HG03175 (cell line): ENCODE data around the gene UGGT1.

ENCODE experiments used
- ATAC-seq: cut with Tn5 transposase; IDR thresholded peaks from one replicate; pipeline ENCODE4 v1.9.1; 2021; ENCODE audit warnings: mild to moderate bottlenecking, moderate library complexity; ENCODE audit not compliant: unreplicated experiment

Gene UGGT1

DNA sequence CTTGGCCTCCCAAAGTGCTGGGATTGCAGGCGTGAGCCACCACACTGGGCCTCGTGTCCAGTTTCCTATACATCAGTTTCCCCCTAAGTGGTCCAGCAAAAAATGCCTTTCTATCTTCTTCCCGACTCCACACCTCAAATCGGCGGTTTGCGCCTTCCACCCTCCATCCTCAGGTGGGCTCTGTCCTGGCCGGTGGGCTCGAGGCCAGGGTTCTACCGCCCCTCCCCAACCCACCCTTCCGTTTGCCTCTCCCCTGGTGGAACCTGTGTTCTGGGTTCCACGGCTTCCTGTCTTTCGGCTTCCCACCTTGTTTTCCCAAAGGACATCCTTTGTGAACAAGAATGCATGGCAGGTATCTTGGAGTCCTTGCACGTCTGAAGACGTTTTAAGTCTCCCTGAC lies 123.3 kb downstream of the UGGT1 start:
- no peak for ATAC-seq

DNA sequence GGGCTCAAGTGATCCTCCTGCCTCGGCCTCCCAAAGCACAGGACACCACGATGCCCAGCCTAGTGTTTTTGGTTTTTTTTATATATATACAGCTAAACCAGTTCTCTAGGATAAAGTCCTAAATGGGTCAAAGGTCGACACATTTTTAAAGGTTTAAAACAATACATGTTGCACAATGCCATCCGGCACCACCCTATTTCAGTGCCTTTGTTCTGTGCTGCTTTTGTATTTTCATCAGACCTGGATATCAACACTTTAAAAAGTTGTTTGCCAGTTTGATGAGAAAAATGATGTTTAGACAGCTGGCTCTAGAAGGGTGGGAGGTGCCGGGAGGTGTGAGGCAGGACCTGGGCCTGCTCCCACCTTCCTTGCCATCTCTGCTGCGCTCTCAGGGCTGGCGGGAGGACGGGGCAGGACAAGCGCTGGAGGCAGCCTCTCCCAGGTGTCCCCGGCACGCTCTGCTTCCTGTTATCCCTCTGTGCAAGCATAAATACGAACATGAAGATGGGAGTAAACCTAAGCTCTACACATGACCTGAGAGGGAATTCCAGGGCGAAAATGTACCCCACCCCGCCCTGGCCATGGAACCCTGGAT lies 124.0 kb downstream of the UGGT1 start:
- ATAC-seq = no peak

DNA sequence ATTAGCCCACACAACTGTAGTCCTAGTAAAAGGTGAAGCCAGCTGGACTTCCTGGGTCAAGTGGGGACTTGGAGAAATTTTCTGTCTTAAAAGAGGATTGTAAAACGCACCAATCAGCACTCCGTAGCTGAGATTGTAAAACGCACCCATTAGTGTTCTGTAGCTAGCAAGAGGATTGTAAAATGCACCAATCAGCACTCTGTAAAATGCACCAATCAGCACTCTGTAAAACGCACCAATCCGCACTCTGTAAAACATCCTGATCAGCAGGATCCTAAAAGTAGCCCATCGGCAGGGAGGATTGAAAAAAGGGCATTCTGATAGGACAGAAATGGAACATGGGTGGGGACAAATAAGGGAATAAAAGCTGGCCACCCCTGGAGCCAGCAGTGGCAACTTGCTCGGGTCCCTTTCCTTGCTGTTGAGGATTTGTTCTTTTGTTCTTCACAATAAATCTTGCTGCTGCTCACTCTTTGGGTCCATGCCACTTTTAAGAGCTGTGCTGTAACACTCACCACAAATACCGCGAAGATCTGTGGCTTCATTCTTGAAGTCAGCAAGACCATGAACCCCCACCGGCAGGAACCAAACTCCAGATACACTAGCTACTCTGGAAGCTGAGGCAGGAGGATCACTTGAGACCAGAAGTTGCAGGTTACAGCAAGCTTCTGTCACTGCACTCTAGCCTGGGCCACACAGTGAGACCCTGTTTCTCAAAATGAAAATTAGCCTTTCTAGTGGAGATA lies 125.1 kb downstream of the UGGT1 start:
- no peak for ATAC-seq

DNA sequence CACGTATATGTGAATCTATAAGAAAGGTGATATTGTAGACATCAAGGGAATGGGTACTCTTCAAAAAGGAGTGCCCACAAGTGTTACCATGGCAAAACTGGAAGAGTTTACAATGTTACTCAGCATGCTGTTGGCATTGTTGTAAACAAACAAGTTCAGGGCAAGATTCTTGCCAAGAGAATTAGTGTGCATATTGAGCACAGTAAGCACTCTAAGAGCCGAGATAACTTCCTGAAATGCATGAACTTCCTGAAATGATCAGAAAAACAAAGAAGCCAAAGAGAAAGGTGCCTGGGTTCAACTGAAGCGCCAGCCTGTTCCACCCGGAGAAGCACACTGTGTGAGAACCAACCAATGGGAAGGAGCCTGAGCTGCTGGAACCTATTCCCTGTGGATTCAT lies 126.7 kb downstream of the UGGT1 start:
- ATAC-seq = no peak

DNA sequence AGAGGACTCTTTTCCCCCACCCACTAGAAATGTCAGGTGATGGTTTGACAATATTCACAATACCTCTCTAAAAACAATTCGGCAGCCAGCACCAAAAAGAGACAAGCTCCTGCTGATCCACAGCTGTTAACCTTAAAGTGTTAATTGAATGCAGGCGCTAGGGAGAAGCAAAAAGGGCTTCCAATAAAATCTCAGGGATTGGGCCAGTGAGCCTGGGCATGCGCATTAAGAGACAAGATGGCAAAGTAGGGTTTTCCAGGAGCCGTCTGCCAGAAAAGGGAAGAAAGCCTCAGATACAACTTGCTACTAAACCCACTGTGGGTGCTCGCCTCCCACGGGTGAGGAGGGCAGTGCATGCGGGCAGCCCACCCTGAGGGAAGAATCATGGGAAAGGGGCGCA lies 128.9 kb downstream of the UGGT1 start:
- no peak for ATAC-seq

DNA sequence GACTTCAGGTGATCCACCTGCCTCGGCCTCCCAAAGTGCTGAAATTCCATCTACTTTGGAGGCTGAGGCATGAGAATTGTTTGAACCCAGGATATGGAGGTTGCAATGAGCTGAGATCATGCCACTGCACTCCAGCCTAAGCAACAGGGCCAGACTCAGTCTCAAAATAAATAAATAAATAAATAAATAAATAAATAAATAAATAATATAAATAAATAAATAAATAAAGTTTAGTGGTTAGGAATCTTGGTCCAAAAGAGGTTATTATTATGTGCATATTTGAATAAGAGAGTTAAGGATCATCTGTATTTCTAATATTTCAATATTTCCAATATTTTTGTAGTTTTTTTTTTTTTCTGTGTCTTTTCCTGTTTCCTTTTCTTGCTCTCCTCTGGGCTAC lies 136.9 kb downstream of the UGGT1 start:
- no peak for ATAC-seq

DNA sequence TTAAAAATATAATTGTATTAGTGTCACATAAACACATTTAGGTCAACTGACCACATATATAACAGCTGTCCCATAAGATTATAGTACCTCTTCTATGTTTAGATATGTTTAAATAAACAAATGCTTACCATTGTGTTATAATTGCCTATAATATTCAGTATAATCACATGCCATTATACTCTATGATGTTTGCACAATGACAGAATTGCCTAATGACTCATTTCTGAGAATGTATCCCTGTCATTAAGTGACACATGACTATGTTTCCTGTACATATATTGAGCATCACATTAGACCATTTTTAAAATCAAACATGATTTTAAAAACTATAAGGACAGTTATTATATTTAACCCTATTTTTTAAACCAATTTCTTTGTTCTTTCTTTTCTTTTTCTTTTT lies 137.9 kb downstream of the UGGT1 start:
- ATAC-seq = no peak

DNA sequence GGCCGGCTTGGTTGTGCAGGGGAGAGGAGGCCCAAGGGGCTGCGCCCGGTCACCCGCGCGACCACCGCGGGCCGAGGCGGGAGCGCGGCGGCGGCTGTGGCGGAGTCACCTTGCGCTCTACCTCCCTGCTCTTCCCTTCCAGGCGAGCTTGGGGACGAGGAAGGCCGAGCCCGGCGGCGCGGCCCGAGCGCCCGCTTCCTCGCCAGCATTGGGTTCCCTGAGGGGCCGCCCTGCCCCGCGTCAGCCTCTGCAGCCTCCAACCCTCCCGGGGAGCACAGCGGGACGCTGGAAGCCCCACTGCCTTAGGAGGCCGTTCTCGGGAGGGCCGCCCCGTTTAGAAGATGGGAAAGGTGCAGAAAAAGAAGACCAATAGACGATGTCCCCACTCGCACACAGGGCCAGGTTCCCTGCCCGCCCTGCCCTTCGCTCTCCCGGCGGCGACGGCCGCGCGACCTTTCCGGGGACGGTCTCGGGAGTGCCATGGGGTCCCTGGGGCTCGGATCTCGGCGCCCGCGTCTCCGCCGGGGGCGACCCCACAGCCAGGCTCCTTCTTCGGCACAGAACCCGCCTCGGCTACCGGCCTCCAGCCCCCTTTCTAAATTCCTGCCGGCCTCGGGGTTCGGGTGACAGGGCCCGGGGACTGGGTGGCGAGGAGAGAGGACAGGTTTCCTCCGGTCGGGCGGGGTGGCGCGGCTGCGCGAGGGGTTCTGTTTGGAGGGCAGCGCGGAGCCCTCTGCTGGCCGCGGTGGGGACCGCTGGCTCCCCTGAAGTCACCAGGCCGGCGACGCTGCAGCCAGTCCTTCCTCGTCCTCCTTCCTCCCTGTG lies 142.2 kb downstream of the UGGT1 start:
- peak; percentile 99 for ATAC-seq

DNA sequence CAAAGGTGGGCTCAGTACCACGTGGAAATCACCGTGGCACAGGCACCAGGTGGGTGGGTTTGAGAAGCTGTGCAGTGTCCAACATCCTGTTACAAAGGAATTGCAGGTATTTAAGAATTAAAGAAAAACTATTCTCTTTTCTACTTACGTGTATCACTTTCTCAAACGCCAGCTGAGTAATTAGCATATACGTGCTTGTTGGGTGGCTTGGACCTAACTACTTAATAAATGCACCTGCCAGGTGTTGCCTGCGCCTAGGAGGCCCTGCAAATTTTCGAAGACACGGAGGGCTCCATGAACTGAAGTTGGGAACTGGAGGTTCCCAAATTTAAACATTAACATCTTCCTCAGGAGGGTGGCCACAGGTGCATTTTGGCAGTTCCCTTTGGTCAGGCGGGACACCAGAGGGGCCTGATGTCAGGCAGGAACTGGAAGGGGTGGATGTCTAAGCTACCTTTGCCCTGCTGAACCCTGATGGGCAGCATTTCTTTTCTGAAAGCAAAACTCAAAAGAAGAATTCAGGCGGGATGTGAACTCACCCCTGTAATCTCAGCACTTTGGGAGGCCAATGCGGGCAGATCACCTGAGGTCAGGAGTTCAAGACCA lies 142.9 kb downstream of the UGGT1 start:
- ATAC-seq = peak; percentile 10

DNA sequence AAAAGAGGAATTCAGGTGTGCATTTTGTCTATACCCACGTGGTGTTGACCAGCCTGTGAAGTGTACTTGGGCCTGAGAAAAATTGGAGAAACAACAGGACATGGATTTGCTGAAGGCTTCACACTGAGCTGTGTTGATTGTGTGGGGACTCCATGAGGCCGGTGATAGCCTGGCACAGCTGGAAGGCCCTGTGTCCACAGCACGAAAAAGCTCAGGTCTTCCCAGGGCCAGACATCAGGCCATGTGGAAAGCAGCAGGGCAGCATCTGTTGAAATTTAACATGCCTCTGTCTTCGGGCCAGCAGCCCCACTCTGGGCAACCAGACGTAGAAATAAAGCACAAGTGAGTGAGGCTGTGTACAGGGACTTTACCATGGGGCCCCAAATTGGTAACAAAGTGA lies 143.6 kb downstream of the UGGT1 start:
- ATAC-seq = no peak

DNA sequence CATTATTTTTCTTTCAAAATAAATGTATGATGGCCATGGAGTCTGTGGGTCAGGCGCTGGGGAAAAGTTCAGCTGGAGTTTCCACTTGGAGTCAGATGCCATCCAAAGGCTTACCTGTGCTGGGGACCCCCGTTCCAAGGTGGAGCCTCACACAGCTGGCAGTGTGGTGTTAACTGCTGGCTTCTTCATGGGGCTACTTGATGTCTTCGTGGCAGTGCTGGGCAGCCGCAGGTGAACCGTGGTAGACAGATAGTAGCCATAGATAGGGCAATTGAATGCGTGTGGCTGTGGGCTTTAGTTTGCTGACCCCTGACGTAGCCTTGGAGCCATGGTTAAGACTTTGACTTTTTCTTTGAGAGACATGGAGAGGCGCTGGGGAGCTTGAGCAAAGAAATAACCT lies 144.6 kb downstream of the UGGT1 start:
- no peak for ATAC-seq

DNA sequence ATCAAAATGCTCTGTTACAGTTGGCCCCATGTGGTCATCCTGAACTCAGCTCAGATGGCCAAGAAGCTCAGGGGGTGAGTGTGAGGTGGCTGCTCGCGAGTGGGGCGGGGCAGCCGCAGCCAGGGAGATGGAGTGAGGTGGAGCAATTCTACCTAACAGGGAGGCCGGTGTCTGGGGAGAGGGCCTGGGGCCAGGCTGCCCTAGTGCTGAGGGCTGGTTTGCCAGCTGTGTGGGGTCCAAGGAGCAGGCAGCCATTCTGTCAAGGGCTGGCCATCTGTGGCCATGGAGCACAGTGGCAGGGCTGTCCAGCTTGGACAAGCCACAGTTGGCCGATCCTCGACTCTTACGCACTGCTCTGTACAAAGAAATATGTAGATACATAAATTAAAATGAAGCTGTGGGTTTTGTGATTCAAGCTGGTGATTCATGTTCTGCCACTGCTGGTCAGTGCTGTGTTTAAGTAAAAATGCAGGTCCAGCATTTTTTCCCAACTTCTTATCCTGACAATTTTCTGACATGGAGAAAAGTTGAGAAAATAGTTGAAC lies 145.6 kb downstream of the UGGT1 start:
- ATAC-seq = no peak

DNA sequence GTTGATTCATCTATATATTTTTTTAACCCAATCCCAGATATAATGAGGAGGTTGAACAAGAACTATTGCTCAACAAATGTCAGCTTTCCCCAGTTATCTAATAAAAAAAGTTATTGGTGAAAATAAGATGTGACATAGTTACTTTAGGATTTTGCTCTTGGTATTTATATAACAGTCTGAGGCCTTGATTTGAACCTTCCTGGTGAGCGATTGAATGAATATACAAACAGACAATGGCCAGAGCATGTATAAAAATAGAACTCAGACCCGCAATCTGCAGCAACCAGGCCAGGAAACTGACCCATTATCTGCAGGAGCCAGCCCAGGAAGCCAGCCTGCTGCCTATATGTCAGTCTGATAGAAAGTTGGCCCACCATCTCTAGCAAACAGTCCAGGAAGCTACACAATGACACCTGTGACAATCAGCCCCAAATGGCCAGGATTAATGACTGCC lies 146.1 kb downstream of the UGGT1 start:
- ATAC-seq = no peak

DNA sequence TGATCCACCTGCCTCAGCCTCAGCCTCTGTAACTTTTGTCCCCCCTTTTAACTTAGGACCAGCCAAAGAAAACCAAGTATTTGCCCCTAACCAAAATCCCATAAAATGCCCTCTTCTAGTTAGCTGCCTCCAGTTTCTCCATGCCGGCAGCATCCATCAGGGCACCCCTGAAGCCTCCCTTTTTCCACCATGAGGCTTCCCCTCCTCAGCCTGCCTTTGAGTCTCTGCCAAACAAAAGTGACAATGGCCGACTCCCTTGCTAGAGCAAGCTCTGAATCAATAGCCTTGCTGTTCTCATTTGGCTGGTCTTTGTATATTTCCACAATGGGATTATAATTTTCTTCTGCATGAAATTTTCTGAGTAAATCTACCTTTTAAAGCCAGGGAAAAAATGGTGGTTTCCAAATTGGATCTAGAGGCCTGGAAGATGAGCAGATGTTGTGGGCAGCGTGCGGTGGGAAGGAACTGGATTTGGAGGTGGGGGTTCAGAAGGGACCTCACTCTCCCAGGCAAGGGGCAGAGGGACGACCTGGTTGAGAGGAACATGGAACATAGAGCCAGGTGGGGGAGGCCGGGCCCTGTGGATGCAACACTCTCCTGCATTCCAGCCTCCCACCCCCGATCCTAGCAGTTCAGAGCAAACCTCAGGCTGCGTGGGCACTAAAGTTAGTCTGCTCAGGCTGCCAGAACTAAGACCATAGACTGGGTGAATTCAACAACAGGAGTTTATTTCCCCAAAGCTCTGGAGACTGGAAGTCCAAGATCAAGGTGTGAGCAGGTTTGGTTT lies 147.1 kb downstream of the UGGT1 start:
- no peak for ATAC-seq

DNA sequence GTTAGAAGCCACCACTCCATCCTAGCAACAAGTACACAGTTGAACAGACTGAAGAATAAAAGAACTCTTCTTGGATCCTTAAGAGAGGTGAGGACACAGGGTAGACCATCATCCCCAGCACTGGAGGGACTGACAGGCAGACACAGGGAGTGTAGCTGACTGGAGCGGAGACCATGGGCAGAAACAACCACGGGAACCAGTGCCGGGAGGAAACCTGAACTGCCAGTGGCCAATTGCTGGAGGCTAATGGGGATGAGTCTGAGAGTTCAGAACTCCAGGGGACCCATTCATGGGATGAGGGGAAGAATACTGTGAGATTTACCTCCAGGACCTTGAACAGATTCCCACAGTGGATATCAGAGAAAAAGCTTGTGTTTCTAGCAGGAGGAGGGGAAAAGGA lies 150.9 kb downstream of the UGGT1 start:
- no peak for ATAC-seq
